Activated T-helper 2 cell treated with anti-CD3 and anti-CD28 coated beads, Interferon-gamma antibody, Interleukin-2, Interleukin-4, amounts not matched to agents 10 μg/mL and 5 μg/mL and 100 μg/mL, durations not matched to agents 14 hours and 24 hours and 36 hours (primary cell): ENCODE results near the gene RHOH. TPM values are rescaled to one million over a fixed set of nuclear protein-coding genes. Genes with fewer than 3 reads are reported as not detected.

Source experiments
- DNase-seq: peaks from one replicate; pipeline ENCODE4 v3.0.0; 2021; ENCODE audit warnings: low spot score
- H3K27ac Mint-ChIP-seq: one replicate; pipeline ENCODE4 v1.8.0; 2021; ENCODE audit warnings: mixed read lengths
- H3K27me3 Mint-ChIP-seq: one replicate; pipeline ENCODE4 v1.8.0; 2021; ENCODE audit warnings: low read depth, mixed read lengths
- H3K36me3 Mint-ChIP-seq: one replicate; pipeline ENCODE4 v1.8.0; 2021; ENCODE audit warnings: low read depth, mixed read lengths
- H3K4me1 Mint-ChIP-seq: one replicate; pipeline ENCODE4 v1.8.0; 2021; ENCODE audit warnings: low read depth, mixed read lengths
- H3K4me3 Mint-ChIP-seq: one replicate; pipeline ENCODE4 v1.8.0; 2021; ENCODE audit warnings: low read depth, mild to moderate bottlenecking, moderate library complexity, mixed read lengths
- H3K9me3 Mint-ChIP-seq: one replicate; pipeline ENCODE4 v1.8.0; 2021; ENCODE audit warnings: mixed read lengths
- intact Hi-C: fragments of 100-400 bp; cut with micrococcal nuclease; formaldehyde crosslinking; loops from one replicate; pipeline ENCODE4 v1.15.1; 2023
- total RNA-seq: library from RNA; stranded (reverse); gene quantifications from 2 replicates; pipeline ENCODE4 v1.2.3, GENCODE V29; 2022

RHOH gene
- total RNA-seq, 1 donor from 2014 or later: 108 TPM

- intact Hi-C loops: loop anchor here (5.0 kb wide), 1 partner anchor 36 kb away; no protein-coding TSS in a partner anchor
- Mint-ChIP-seq H3K27ac (peak overlapping the region; percentile 94), H3K36me3 (peaks cover 3% of the 10 kb centered on the region), H3K27me3 (no peaks in the 10 kb centered on the region), H3K9me3 (no peaks in the 10 kb centered on the region), H3K4me1 (peaks cover 78% of the 10 kb centered on the region), H3K4me3 (peak overlapping the region; percentile 79)
- no peak for DNase-seq
Measured at GRCh38 chr4:40190880-40191815, 5.7 kb upstream of the RHOH start.

- Mint-ChIP-seq H3K4me1 (peaks cover 75% of the 10 kb centered on the region), H3K36me3 (peaks cover 9% of the 10 kb centered on the region), H3K4me3 (peak overlapping the region; percentile 79), H3K27me3 (no peaks in the 10 kb centered on the region), H3K27ac (peak overlapping the region; percentile 94), H3K9me3 (no peaks in the 10 kb centered on the region)
- DNase-seq: no peak
- intact Hi-C loops: loop anchor here (5.0 kb wide), 1 partner anchor 35 kb away; no protein-coding TSS in a partner anchor
Measured at GRCh38 chr4:40192114-40193015, 4.5 kb upstream of the RHOH start.

GRCh38 chr4:40193016-40193571, 3.7 kb upstream of the RHOH start:
- Mint-ChIP-seq H3K4me1 (peaks cover 68% of the 10 kb centered on the region), H3K27ac (peak overlapping the region; percentile 94), H3K4me3 (peak overlapping the region; percentile 79), H3K27me3 (no peaks in the 10 kb centered on the region), H3K9me3 (no peaks in the 10 kb centered on the region), H3K36me3 (peaks cover 14% of the 10 kb centered on the region)
- intact Hi-C loops: loop anchor here (5.0 kb wide), 1 partner anchor 34 kb away; no protein-coding TSS in a partner anchor
- peak; percentile 57 for DNase-seq

GRCh38 chr4:40193578-40193977, 3.3 kb upstream of the RHOH start:
- Mint-ChIP-seq H3K9me3 (no peaks in the 10 kb centered on the region), H3K36me3 (peaks cover 18% of the 10 kb centered on the region), H3K4me1 (peaks cover 68% of the 10 kb centered on the region), H3K27me3 (no peaks in the 10 kb centered on the region), H3K27ac (peak overlapping the region; percentile 94), H3K4me3 (peak overlapping the region; percentile 79)
- DNase-seq: no peak
- intact Hi-C loops: loop anchor here (5.0 kb wide), 1 partner anchor 34 kb away; no protein-coding TSS in a partner anchor

- H3K36me3 Mint-ChIP-seq: peaks cover 29% of the 10 kb centered on the region
- no peaks in the 10 kb centered on the region for H3K9me3 Mint-ChIP-seq
- peaks cover 62% of the 10 kb centered on the region for H3K4me1 Mint-ChIP-seq
- intact Hi-C loops: loop anchor here (1.0 to 5.0 kb wide), 3 partner anchors 10 to 42 kb away; no protein-coding TSS in a partner anchor
- H3K27ac Mint-ChIP-seq: peak overlapping the region; percentile 94
- DNase-seq: peak; percentile 50
- H3K4me3 Mint-ChIP-seq: peak overlapping the region; percentile 90
- no peaks in the 10 kb centered on the region for H3K27me3 Mint-ChIP-seq
Measured at GRCh38 chr4:40194602-40195161, 2.1 kb upstream of the RHOH start.

- intact Hi-C loops: loop anchor here (2.0 to 5.0 kb wide), 2 partner anchors 15 to 43 kb away; no protein-coding TSS in a partner anchor
- Mint-ChIP-seq H3K4me3 (peak overlapping the region; percentile 90), H3K4me1 (peaks cover 58% of the 10 kb centered on the region), H3K27me3 (no peaks in the 10 kb centered on the region), H3K9me3 (no peaks in the 10 kb centered on the region), H3K27ac (peak overlapping the region; percentile 94), H3K36me3 (peaks cover 37% of the 10 kb centered on the region)
- DNase-seq: no peak
Measured at GRCh38 chr4:40195182-40196177, 1.4 kb upstream of the RHOH start.

- H3K9me3 Mint-ChIP-seq: no peaks in the 10 kb centered on the region
- no peak for DNase-seq
- peaks cover 56% of the 10 kb centered on the region for H3K4me1 Mint-ChIP-seq
- peak overlapping the region; percentile 90 for H3K4me3 Mint-ChIP-seq
- H3K27me3 Mint-ChIP-seq: no peaks in the 10 kb centered on the region
- intact Hi-C loops: loop anchor here (2.0 to 5.0 kb wide), 2 partner anchors 15 to 44 kb away; no protein-coding TSS in a partner anchor
- H3K27ac Mint-ChIP-seq: peak overlapping the region; percentile 94
- H3K36me3 Mint-ChIP-seq: peaks cover 45% of the 10 kb centered on the region
Measured at GRCh38 chr4:40196272-40196671, 559 bp upstream of the RHOH start.

- no peak for DNase-seq
- intact Hi-C loops: loop anchor here (2.0 to 5.0 kb wide), 2 partner anchors 13 to 46 kb away; no protein-coding TSS in a partner anchor
- H3K4me3 Mint-ChIP-seq: peak overlapping the region; percentile 90
- peaks cover 49% of the 10 kb centered on the region for H3K4me1 Mint-ChIP-seq
- H3K27ac Mint-ChIP-seq: peak overlapping the region; percentile 94
- no peaks in the 10 kb centered on the region for H3K27me3 Mint-ChIP-seq
- peaks cover 63% of the 10 kb centered on the region for H3K36me3 Mint-ChIP-seq
- no peaks in the 10 kb centered on the region for H3K9me3 Mint-ChIP-seq
Measured at GRCh38 chr4:40197879-40198689, 1.3 kb downstream of the RHOH start.

GRCh38 chr4:40199179-40199670, 2.4 kb downstream of the RHOH start:
- Mint-ChIP-seq H3K9me3 (no peaks in the 10 kb centered on the region), H3K4me1 (peaks cover 51% of the 10 kb centered on the region), H3K27ac (peak overlapping the region; percentile 94), H3K27me3 (no peaks in the 10 kb centered on the region), H3K4me3 (peak overlapping the region; percentile 90), H3K36me3 (peaks cover 73% of the 10 kb centered on the region)
- intact Hi-C loops: loop anchor here (5.0 kb wide), 1 partner anchor 47 kb away; no protein-coding TSS in a partner anchor
- DNase-seq: no peak
